Parathyroid adenoma (tissue), 2 donors: ENCODE results near the gene AFF3.
"Not testable (repeated sequence)": the region's sequence is repeated elsewhere in the genome, so short reads cannot be mapped to it uniquely, and the experiment has no call there.

ENCODE experiments used
- H2AFZ ChIP-seq: fragments of 300-600 bp; sonication (generic); one replicate; pipeline ENCODE4 v1.7.0; 2017; ENCODE audit warnings: antibody characterized with exemption, mild to moderate bottlenecking
- H3K27ac ChIP-seq: fragments of 300-600 bp; sonication (generic); one replicate; pipeline ENCODE4 v1.7.0; 2017
- H3K27me3 ChIP-seq: fragments of 300-600 bp; sonication (generic); one replicate; pipeline ENCODE4 v1.7.0; 2017; ENCODE audit warnings: low read length; ENCODE audit not compliant: control insufficient read depth, insufficient read depth
- H3K36me3 ChIP-seq: fragments of 300-600 bp; sonication (generic); one replicate; pipeline ENCODE4 v1.7.0; 2017; ENCODE audit warnings: low read length; ENCODE audit not compliant: control insufficient read depth, insufficient read depth
- H3K4me1 ChIP-seq: fragments of 300-600 bp; sonication (generic); one replicate; pipeline ENCODE4 v1.7.0; 2017; ENCODE audit warnings: control low read depth
- H3K4me2 ChIP-seq: fragments of 300-600 bp; sonication (generic); one replicate; pipeline ENCODE4 v1.7.0; 2017; ENCODE audit warnings: low read length
- H3K4me3 ChIP-seq: fragments of 300-600 bp; sonication (generic); one replicate; pipeline ENCODE4 v1.7.0; 2017; ENCODE audit warnings: low read depth, low read length
- H3K79me2 ChIP-seq: fragments of 300-600 bp; sonication (generic); one replicate; pipeline ENCODE4 v1.7.0; 2017; ENCODE audit warnings: control low read depth
- H3K9ac ChIP-seq: fragments of 300-600 bp; sonication (generic); one replicate; pipeline ENCODE4 v1.7.0; 2017; ENCODE audit warnings: mild to moderate bottlenecking
- H3K9me3 ChIP-seq: fragments of 300-600 bp; sonication (generic); one replicate; pipeline ENCODE4 v1.7.0; 2017; ENCODE audit warnings: low read length; ENCODE audit not compliant: control insufficient read depth
- TF ChIP-seq, protein P1 (sequence below): fragments of 300-600 bp; sonication (generic); IDR thresholded peaks from one replicate; pipeline ENCODE4 v1.7.0; 2017; ENCODE audit warnings: antibody characterized with exemption, mild to moderate bottlenecking
- donor health status: primary hyperparathyroidism.

The AFF3 gene

DNA sequence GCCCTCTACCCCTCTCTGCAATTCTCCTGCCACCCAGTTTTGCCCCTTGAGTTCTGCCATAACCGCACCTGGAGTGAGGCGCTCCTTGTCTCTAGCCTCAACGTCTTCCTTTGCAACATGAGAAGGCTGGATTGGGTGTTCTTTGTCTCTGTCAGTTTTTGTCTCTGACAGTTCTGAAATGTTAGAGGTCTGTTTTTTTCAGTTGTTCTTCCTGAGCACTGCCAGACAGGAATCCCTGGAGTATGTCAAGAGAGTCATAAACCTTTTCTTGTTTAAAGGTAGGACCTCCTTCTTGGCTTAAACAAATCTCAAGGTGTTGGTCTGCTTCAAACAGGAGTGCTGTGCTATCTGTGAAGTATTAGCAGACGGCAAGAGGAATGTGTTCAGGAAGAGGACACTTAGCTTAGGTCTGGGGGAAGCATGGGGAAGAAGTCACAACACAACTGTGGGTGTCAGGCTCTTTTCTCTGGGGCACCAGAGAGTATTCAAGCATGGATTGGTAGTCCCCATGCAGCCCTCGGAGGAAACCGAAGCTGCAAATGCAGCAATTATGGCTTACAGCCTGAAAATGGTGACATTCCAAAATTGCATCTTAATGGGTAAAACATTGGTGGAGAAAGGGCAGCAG, 32.3 kb downstream of the AFF3 start:
- TF ChIP-seq, protein P1, sequence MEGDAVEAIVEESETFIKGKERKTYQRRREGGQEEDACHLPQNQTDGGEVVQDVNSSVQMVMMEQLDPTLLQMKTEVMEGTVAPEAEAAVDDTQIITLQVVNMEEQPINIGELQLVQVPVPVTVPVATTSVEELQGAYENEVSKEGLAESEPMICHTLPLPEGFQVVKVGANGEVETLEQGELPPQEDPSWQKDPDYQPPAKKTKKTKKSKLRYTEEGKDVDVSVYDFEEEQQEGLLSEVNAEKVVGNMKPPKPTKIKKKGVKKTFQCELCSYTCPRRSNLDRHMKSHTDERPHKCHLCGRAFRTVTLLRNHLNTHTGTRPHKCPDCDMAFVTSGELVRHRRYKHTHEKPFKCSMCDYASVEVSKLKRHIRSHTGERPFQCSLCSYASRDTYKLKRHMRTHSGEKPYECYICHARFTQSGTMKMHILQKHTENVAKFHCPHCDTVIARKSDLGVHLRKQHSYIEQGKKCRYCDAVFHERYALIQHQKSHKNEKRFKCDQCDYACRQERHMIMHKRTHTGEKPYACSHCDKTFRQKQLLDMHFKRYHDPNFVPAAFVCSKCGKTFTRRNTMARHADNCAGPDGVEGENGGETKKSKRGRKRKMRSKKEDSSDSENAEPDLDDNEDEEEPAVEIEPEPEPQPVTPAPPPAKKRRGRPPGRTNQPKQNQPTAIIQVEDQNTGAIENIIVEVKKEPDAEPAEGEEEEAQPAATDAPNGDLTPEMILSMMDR, result no peak
- Histone ChIP-seq H3K4me1 (no peaks in the 10 kb centered on the region), H3K27ac (no peak overlapping the region), H2AFZ (no peak overlapping the region), H3K9me3 (no peaks in the 10 kb centered on the region), H3K36me3 (no peaks in the 10 kb centered on the region), H3K79me2 (no peaks in the 10 kb centered on the region), H3K4me3 (no peak overlapping the region), H3K27me3 (no peaks in the 10 kb centered on the region), H3K9ac (no peak overlapping the region), H3K4me2 (no peak overlapping the region)

DNA sequence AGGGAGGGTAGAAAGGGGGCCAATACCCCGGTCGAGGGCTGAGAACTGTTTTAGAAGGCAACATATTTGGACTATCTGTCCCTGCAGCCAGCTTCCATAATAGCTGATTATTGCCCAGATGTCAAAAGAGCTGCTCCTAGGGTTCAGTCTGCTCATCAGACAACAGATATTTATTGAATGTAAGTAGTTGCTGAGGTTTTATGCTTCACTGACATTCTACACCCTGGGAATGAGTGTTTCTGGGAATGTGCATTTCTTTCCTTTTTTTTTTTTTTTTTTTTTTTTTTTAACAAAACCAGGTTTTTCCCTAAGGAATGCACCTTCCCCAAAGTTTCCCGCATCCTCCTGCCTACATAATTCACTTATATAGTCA, 33.8 kb downstream of the AFF3 start:
- not testable (repeated sequence) for H3K27me3 ChIP-seq, H3K4me1 ChIP-seq

DNA sequence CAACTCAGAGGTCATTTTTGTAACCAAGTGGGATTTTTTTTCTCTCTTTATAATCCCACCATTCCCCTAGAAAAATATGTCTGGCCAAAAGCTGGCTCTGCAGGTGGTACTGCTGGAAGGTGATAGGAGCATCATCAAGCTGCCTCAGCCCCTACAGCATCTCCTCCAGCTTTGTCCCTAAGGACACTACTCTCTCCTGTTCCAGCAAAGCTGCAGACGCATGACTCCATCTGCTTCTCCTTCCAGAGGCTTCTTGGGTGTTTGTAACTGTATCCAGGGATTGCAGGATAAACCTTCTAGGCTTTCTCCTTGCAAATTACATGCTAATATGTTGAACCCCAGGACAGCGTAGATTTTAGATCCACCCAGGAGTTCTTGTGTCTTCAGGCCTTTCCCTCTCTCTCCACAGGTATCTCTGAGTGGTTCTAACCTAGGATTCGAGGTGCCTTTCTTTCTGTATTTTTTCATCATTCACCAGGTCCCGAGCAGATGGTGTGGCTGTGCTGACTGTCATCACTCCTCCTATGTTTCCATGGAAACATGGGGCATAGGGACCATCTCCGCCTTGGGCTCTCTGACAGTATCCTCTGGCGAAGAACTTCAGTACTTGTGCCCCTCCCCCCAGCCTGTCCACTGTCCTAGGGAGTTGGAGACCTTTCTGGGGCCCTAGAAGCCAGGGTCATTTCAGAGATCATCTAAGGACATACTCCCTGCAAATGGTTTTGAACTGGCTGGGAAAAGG, 34.3 kb downstream of the AFF3 start:
- Histone ChIP-seq H3K27ac (no peak overlapping the region), H3K9ac (no peak overlapping the region), H3K79me2 (no peaks in the 10 kb centered on the region), H3K4me2 (no peak overlapping the region), H2AFZ (no peak overlapping the region), H3K4me3 (no peak overlapping the region), H3K27me3 (no peaks in the 10 kb centered on the region), H3K4me1 (no peaks in the 10 kb centered on the region), H3K9me3 (no peaks in the 10 kb centered on the region), H3K36me3 (no peaks in the 10 kb centered on the region)
- TF ChIP-seq, protein P1, result no peak

More for the DNA sequence above, 33.8 kb downstream of the AFF3 start:
- H3K9ac ChIP-seq, H3K9me3 ChIP-seq, H3K4me3 ChIP-seq, H3K27ac ChIP-seq, H3K4me2 ChIP-seq, H2AFZ ChIP-seq, H3K79me2 ChIP-seq, H3K36me3 ChIP-seq: not testable (repeated sequence)

DNA sequence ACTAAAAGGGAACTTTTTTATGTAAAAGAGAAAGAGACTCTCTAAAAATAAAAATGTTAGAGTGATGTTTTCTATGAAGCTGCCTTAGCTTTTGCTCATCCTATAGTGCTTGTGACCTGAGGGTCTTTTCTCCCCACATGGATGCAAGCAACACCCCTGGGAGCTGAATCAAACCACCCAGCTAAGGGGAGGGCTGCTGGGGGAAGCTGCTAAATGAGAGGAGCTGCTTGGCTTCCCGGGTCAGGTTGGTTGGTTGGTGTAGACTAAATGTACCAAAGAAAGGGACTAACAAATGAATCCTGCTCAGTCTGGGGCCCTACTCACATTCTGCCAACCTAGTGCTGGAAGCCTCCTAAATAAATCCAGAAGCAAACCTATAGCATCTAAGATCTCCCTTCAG, 35.0 kb downstream of the AFF3 start:
- Histone ChIP-seq H3K27ac (no peak overlapping the region), H3K4me2 (no peak overlapping the region), H3K4me3 (no peak overlapping the region), H3K36me3 (no peaks in the 10 kb centered on the region), H2AFZ (no peak overlapping the region), H3K9ac (no peak overlapping the region), H3K27me3 (no peaks in the 10 kb centered on the region), H3K79me2 (no peaks in the 10 kb centered on the region), H3K9me3 (no peaks in the 10 kb centered on the region), H3K4me1 (no peaks in the 10 kb centered on the region)
- TF ChIP-seq, protein P1, result no peak

DNA sequence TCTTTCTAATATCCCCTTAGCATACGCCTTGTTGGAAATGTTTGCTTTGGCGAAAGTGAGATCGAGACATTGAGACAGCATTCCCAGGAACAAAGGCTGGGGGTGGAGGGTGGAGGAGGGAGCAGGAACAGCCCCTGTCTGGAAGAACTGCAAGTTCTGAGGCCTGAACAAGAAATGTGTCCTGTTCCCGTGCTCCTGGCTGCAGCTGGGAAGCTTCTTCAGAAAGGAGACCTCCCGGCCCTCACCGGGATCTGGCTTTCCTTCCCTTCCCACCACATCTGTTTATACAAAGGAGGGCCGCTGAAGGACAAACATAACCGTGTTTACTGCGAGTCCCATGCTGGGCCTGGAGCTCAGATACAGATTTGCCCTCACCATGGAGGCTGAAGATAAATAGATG, 35.9 kb downstream of the AFF3 start:
- TF ChIP-seq, protein P1, result no peak
- Histone ChIP-seq H3K4me3 (no peak overlapping the region), H3K4me1 (no peaks in the 10 kb centered on the region), H3K27me3 (no peaks in the 10 kb centered on the region), H3K36me3 (no peaks in the 10 kb centered on the region), H3K9me3 (no peaks in the 10 kb centered on the region), H2AFZ (no peak overlapping the region), H3K4me2 (no peak overlapping the region), H3K27ac (no peak overlapping the region), H3K79me2 (no peaks in the 10 kb centered on the region), H3K9ac (no peak overlapping the region)
